NCI-H128 (cell line): Measurements from ENCODE around the gene STARD3NL.
A peak's percentile ranks its signal among the peaks of the same experiment; 100 is the strongest.

Experiments
- DNase-seq: peaks from one replicate; lab custom pipeline; 2025; ENCODE audit not compliant: unreplicated experiment; lab: John Stamatoyannopoulos, UW

Gene STARD3NL

GRCh38 chr7:38182450-38182849, 4.4 kb downstream of the STARD3NL start:
- no peak for DNase-seq

DNA sequence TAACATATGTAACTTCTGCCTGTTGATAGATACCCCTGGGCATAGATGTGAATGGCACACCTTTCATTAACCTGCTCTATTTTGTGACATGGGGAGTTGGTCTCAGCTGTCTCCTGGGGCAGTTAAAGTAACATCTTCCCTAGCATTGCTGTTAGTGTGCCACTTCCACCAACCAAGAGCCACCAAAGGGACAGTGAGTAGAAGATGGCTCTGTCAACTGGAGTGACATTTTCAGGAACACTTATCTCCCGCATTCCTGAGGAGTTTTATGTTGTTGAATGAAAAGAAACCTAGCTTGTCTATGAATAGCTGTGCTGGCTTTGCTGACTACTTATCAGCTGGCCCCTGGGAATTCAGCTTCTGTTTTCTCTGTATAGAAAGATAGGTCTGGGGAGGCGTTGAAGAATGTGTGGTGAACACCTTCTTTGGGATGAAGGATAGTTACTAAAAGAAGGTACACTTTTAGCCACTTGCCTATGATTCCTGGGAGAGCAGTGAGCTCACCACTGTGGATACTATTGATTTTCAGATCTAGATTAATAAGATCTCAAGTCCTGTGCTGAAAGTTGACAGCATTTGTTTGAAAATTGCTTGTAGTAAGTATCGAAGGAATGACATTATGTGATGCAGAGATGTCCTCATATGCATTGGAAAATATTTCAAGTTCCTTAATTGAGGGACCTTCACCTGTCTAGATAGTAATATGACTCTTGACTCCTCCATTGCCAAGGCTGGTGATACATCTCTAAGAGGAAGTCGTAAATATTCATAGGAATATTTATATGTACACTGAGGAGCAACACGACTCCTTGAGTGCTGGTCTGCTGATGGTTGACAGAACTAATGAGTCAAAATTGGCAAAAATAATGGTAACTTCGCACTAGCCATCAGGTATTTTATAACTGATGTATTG, 7.6 kb downstream of the STARD3NL start:
- no peak for DNase-seq

GRCh38 chr7:38186593-38187314, 8.7 kb downstream of the STARD3NL start:
- no peak for DNase-seq

DNA sequence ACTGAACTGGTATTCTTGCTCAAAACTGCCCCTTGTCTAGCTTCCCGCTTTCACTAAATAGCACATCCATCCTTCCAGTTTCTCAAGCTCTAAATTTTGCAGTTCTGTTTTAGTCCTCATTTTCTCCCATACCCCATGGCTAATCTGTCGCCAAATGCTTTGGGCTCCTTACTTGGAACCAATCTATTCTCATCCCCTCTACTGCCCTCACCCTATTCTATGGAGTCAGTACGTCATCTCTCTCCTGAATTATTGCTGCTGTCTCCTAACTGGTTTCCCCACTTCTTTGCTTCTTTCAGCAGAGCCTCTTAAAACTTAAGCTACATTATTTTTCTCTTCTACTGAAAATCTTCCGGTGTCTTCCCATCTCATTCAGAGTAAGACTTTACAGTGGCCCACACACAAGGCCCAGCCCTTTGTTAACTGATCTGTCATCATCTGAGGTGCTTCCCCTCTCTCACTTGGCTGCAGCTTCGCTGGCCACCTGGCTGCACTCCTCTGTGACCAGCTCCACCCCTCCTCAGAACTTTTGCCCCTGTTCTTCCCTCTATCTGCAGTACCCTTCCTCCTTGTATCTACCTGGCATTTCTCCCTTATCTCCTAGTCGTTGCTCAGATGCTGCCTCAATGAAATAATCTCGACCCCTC, 9.9 kb downstream of the STARD3NL start:
- DNase-seq, result no peak

- no peak for DNase-seq
These were observed 11.3 kb downstream of the STARD3NL start for GRCh38 chr7:38189231-38189938.

- no peak for DNase-seq
These were observed 12.0 kb downstream of the STARD3NL start for GRCh38 chr7:38190011-38190410.

DNA sequence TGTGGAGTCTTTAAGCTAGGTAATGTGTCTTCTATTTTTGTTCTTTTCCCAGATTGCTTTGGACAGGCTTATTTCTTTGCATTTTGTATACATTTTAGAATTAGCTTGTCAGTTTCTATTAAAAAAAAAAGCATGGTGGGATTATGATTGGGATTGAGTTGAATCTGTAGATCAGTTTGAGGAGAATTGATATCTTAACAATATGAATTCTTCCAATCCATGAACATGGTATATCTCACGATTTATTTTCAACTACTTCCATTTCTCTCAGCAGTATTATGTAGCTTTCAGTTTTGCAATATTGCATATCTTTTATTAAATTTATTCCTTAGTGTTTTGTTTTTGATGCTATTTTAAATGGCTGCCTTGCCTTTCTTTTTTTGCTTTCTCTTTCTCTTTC, 13.7 kb downstream of the STARD3NL start:
- no peak for DNase-seq

- DNase-seq, result no peak
These were observed 14.3 kb downstream of the STARD3NL start for GRCh38 chr7:38192327-38192726.

DNA sequence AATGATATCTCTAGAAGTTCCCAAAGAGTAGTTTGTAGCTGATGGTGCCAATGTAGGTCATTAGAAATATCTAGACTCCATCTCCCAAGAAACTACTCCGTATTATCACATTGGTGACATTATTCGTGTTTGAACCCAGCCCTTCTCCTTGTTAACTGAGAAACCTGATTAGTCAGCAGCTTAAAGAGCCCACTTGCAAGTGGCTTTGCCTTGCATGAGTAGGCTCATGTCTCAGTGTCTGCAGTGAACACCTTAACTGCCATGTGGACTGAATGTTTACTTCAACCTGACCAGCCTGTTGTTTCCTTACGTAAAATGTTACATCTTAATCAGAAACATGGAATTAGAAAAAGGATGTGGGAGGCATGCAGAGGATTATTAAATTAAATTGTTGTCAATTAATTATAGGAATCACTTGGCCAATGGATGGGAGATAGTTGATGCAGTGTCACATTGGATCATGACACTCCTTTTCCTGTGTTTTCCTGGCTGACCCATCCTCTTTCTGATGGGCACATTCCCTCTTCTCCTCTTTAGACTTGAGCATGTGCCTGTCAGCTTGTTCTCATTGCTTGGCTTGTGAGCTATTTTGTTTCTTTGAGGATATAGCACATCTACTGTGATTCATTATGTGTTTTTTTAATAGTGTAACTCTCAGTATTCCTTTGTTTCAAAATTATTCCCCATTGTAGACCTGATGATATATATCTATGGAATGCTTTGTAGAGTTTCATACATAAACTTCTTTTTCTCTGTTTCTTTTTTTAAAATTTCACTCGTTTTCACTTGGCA, 18.0 kb downstream of the STARD3NL start:
- no peak for DNase-seq

DNA sequence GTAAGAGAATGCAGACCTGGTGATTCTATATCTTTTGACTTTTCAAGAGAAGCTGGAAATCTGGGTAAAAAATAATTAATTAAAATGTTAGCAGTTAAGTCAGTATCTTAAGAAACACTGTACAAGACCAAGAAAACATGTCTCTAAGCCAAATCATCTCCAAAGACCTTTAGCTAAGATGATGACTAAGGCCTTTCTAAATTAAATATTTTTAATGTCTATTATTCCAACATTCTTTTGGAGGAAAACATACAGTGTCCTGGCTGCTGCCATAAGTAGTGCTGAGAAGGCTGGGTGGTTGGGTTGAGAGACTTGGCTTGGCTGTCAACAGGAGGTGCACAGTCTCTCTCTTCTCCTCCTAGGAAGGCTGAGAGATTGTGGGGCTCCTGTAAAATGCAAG, 20.3 kb downstream of the STARD3NL start:
- DNase-seq, result no peak

GRCh38 chr7:38199154-38199553, 21.1 kb downstream of the STARD3NL start:
- DNase-seq, result no peak

DNA sequence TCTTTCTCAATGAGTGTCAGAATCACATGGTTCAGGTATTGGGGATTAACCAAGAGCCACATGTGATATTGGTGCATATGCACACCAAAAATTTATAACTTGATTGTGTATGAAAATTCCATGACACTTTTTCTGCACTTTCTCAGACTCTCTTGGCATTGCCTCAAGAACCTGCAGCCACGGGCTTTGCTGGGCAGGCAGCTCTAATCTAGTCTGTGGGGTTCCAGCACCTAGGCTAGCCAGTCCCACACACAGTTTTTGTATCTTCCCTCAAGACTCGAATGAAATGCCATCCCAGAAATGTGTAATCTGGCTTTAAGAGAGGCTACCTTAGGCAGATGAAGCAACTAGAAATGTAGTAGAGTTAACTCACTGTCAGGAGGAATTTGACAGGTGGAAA, 21.7 kb downstream of the STARD3NL start:
- no peak for DNase-seq

- no peak for DNase-seq
These were observed 28.0 kb downstream of the STARD3NL start for GRCh38 chr7:38206071-38206470.

GRCh38 chr7:38207843-38208242, 29.8 kb downstream of the STARD3NL start:
- DNase-seq, result no peak

- no peak for DNase-seq
These were observed 33.4 kb downstream of the STARD3NL start for GRCh38 chr7:38211486-38211885.

DNA sequence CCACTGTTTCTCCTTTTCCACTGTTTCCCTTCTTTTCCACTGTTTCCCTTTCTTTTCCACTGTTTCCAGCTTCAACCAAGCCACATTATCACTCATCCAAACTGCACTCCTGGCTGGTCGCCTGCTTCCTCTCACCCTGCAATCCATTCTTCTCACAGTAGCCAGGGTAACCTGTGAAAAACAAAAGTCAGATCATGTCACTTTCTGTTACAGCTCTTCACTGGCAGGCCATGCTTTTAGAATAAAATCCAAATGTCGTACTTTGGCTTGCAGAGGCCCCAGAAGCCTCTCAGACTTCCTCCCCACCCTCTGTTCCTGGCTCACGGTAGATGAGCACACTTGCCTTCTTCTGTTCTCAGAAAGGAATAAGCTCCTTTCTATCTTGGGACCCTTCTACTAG, 33.9 kb downstream of the STARD3NL start:
- no peak for DNase-seq

GRCh38 chr7:38215115-38215514, 37.1 kb downstream of the STARD3NL start:
- DNase-seq, result no peak

DNA sequence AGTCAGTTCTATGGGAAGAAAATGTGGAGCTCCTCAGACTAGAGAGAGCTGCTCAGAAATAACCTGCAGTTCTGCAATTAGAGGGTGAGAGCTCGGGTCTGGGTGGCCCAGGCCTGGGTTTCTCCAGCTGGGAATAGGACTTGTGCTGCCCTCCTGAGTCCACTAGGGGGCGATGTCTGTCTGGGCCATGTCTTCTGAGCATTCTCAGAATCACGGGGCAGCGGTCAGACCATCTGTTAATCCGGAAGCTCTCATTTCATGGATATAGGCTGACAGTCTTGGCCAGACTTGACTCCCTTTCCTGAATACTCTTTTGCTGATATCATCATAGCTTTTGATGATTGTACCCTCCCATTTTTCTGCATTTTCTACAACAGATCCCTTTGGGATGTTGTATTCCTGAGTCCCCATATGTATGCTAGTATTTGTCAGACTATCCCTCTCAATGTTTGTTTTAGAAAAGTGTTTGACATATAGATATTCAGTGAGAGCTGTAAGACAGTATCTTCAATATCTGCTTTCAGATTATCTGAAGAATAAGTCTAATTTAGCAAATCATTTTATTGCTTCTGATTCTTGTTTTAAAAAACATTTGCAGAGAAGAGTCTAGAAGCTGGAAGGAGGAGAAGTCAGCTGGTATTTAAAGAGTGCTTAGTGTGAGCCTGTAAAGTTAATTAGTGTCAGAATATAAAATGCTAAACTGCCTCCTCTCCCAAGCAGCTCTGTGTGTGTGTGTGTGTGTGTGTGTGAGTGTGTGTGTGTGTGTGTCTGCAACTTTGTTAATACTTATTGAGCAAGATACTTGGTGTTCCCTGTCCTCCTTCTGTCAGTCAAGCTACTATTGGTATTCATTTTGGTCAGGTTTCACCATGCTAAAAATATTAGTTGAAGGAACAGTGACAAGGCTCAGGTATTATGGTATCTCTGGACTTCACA, 38.0 kb downstream of the STARD3NL start:
- DNase-seq, result peak; percentile 35

- DNase-seq, result no peak
These were observed 39.6 kb downstream of the STARD3NL start for GRCh38 chr7:38217672-38218071.
